Osteocyte (in vitro differentiated cells): ENCODE data around the gene HOXD4. TPM values are rescaled to one million over a fixed set of nuclear protein-coding genes. Genes with fewer than 3 reads are reported as not detected.
A peak's percentile ranks its signal among the peaks of the same experiment; 100 is the strongest.

Source experiments
- DNase-seq: peaks from one replicate; pipeline ENCODE4 v3.0.0; 2021; ENCODE audit warnings: mixed read lengths; ENCODE audit not compliant: unreplicated experiment; ENCODE audit errors: extremely low spot score
- H3K27ac Mint-ChIP-seq: one replicate; pipeline ENCODE4 v1.8.0; 2021; ENCODE audit warnings: mild to moderate bottlenecking, mixed read lengths; ENCODE audit not compliant: unreplicated experiment
- H3K27me3 Mint-ChIP-seq: one replicate; pipeline ENCODE4 v1.8.0; 2021; ENCODE audit warnings: mixed read lengths; ENCODE audit not compliant: unreplicated experiment
- H3K36me3 Mint-ChIP-seq: one replicate; pipeline ENCODE4 v1.8.0; 2021; ENCODE audit warnings: mixed read lengths; ENCODE audit not compliant: unreplicated experiment
- H3K4me1 Mint-ChIP-seq: one replicate; pipeline ENCODE4 v1.8.0; 2021; ENCODE audit warnings: mixed read lengths; ENCODE audit not compliant: unreplicated experiment
- H3K4me3 Mint-ChIP-seq: one replicate; pipeline ENCODE4 v1.8.0; 2021; ENCODE audit warnings: mild to moderate bottlenecking, moderate library complexity, mixed read lengths; ENCODE audit not compliant: unreplicated experiment
- H3K9me3 Mint-ChIP-seq: one replicate; pipeline ENCODE4 v1.8.0; 2021; ENCODE audit warnings: mixed read lengths; ENCODE audit not compliant: unreplicated experiment
- total RNA-seq: library from RNA; stranded (reverse); gene quantifications from 2 replicates; pipeline ENCODE4 v1.2.1, GENCODE V29; 2021
- TF ChIP-seq, protein P1 (sequence below): fragments of 200-600 bp; sonication (generic); IDR thresholded peaks from 2 replicates; pipeline ENCODE4 v1.5.0; 2021; ENCODE audit warnings: antibody characterized with exemption, mild to moderate bottlenecking, moderate library complexity

The HOXD4 gene
- total RNA-seq, 1 donor from 2014 or later = not detected

DNA sequence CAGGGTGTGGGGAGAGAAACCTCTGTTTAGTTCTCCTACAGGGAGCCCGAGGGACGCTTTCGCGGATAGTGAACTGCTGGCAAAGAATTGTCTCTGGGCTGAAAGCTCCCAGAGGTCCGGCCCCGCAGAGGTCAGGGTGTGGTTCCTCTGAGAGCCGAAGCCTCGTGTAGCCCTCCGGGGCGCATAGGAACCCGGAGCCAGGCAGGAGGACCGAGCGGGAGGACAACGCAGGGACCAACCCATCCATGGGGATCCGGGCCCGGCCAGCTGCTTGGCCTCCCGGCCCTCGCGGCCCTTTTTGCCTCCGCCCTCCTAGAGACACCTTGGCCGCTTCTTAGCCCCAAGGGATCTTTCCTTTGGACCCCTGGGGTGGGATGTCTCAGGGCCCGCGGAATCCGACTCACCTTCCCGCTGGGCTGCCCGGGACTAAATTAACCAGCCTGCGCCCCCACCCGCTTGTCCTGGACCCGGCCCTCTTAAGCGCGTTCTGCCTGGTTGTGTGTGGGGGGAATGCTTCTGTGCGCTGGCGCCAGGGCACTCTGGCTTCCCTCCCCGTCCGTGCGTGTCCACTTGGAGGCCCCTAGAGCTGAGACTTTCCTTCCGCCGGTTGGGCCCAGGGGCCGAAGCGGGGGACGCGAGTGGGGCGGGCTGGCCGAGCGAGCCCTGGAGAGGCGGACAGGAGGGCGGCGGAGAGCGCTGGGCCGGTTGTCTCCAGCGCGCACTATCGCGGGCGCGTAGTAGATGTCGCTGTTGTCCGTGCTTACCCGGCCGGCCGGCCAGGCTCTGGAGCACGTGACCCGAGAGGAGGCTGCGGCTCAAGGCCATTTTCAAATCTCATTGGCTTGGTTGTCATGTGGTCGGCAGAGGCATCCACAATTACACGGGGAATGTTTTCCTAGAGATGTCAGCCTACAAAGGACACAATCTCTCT is 35.2 kb upstream of the HOXD4 start, which contains the start of gene HOXD10:
TSS of gene HOXD10 (plus strand) at position 896 of the 931 bp plus-strand sequence. CDS start 56 bp downstream, outside the sequence.
- DNase-seq = no peak
- TF ChIP-seq, protein P1, sequence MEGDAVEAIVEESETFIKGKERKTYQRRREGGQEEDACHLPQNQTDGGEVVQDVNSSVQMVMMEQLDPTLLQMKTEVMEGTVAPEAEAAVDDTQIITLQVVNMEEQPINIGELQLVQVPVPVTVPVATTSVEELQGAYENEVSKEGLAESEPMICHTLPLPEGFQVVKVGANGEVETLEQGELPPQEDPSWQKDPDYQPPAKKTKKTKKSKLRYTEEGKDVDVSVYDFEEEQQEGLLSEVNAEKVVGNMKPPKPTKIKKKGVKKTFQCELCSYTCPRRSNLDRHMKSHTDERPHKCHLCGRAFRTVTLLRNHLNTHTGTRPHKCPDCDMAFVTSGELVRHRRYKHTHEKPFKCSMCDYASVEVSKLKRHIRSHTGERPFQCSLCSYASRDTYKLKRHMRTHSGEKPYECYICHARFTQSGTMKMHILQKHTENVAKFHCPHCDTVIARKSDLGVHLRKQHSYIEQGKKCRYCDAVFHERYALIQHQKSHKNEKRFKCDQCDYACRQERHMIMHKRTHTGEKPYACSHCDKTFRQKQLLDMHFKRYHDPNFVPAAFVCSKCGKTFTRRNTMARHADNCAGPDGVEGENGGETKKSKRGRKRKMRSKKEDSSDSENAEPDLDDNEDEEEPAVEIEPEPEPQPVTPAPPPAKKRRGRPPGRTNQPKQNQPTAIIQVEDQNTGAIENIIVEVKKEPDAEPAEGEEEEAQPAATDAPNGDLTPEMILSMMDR = no peak
- Mint-ChIP-seq H3K4me3 (no peak within 1 kb of the TSS), H3K27me3 (peaks cover 97% of the 10 kb centered on the region), H3K27ac (no peak within 1 kb of the TSS), H3K9me3 (peaks cover 3% of the 10 kb centered on the region), H3K36me3 (peaks cover 1% of the 10 kb centered on the region), H3K4me1 (peaks cover 2% of the 10 kb centered on the region)

DNA sequence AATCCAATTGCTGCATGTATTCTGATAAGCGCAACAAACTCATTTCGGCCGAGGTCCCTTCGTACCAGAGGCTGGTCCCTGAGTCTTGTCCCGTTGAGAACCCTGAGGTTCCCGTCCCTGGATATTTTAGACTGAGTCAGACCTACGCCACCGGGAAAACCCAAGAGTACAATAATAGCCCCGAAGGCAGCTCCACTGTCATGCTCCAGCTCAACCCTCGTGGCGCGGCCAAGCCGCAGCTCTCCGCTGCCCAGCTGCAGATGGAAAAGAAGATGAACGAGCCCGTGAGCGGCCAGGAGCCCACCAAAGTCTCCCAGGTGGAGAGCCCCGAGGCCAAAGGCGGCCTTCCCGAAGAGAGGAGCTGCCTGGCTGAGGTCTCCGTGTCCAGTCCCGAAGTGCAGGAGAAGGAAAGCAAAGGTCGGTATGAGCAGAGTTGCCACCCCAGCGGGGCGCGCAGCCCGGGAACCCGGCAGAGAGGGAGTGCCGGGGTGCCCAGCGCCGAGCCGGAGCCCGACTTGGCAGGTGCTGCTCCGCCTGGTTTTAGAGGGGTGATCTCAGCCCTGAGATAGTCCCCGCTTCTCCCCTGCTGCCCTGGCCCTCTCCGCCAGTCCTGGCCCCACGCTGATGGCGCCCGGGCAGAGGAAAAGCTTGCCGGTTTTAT is 34.1 kb upstream of the HOXD4 start:
- Mint-ChIP-seq H3K27me3 (peaks cover 91% of the 10 kb centered on the region), H3K4me3 (no peak overlapping the region), H3K4me1 (no peaks in the 10 kb centered on the region), H3K36me3 (peaks cover 1% of the 10 kb centered on the region), H3K27ac (no peak overlapping the region), H3K9me3 (peaks cover 3% of the 10 kb centered on the region)
- DNase-seq = no peak
- TF ChIP-seq, protein P1 = no peak

DNA sequence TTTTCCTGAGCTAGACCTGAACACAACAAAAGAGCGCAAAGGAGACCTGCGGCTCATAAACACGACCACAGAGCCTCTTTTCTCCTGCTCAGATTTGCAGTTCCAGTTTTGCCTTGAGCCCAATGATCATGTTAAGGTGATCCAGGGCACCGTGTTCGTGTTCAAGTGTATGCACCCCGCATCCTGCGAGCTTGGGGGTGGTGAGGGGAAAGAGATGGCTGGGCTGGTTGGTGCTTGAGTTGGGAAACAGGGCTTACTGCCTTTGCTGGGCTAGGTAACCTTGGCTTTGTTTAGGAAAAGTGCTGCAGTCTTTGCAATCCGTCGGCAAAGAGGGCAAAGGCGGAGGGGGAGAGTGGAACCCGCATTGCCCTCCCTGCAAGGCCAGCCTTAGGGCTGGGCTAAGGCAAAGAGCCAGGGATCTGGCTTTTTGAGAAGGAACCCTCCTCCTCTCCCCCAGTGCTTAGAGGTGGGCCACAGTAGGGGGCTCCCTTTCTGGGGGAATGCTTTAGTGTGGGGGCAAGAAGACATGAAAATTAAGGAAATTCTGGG is 33.5 kb upstream of the HOXD4 start:
- no peak for DNase-seq
- Mint-ChIP-seq H3K4me3 (no peak overlapping the region), H3K4me1 (peaks cover 3% of the 10 kb centered on the region), H3K27me3 (peaks cover 88% of the 10 kb centered on the region), H3K9me3 (peaks cover 3% of the 10 kb centered on the region), H3K27ac (no peak overlapping the region), H3K36me3 (peaks cover 1% of the 10 kb centered on the region)
- TF ChIP-seq, protein P1 = no peak

DNA sequence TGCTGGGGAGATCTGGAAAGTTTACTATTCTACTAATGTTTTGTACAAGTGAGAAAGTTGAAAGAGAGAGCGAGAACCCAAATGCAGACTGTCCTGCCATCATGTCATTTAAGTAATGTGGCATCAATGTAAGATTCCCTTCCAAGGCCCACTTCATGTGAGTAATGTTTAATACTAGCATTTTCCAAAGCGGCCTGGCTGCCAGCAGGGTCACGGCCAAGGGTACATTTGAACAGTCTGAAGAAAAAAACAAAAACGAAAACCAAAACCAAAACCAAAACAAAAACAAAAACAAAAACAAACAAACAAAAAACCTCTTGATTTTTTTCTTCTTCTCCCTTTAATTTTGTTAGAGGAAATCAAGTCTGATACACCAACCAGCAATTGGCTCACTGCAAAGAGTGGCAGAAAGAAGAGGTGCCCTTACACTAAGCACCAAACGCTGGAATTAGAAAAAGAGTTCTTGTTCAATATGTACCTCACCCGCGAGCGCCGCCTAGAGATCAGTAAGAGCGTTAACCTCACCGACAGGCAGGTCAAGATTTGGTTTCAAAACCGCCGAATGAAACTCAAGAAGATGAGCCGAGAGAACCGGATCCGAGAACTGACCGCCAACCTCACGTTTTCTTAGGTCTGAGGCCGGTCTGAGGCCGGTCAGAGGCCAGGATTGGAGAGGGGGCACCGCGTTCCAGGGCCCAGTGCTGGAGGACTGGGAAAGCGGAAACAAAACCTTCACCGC is 32.6 kb upstream of the HOXD4 start:
- Mint-ChIP-seq H3K9me3 (peaks cover 3% of the 10 kb centered on the region), H3K36me3 (peaks cover 1% of the 10 kb centered on the region), H3K4me1 (peaks cover 6% of the 10 kb centered on the region), H3K27ac (no peak overlapping the region), H3K27me3 (peaks cover 86% of the 10 kb centered on the region), H3K4me3 (no peak overlapping the region)
- no peak for DNase-seq
- TF ChIP-seq, protein P1 = peak; percentile 28
